Measurements from ENCODE around the gene AFP.

DNA sequence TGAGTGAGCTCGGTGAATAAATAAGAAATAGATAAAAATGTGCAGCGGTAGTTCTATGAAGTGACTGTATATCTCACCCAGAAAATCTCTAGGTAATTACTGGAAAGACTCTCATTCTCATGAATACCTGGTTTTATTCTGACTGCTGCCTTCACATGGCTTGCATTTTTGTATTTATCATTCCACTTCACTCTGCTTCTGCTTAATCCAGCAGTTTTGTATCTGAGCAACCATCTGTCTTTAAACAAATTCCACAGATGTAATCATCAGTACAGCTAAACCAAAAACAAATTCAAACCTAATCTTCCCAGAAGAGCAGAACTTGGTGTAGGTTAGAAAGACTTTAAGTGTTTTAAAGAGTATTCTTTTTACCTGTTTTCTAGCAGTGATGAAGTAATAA lies 43.1 kb upstream of the AFP start:
- TF ChIP-seq, protein P1, sequence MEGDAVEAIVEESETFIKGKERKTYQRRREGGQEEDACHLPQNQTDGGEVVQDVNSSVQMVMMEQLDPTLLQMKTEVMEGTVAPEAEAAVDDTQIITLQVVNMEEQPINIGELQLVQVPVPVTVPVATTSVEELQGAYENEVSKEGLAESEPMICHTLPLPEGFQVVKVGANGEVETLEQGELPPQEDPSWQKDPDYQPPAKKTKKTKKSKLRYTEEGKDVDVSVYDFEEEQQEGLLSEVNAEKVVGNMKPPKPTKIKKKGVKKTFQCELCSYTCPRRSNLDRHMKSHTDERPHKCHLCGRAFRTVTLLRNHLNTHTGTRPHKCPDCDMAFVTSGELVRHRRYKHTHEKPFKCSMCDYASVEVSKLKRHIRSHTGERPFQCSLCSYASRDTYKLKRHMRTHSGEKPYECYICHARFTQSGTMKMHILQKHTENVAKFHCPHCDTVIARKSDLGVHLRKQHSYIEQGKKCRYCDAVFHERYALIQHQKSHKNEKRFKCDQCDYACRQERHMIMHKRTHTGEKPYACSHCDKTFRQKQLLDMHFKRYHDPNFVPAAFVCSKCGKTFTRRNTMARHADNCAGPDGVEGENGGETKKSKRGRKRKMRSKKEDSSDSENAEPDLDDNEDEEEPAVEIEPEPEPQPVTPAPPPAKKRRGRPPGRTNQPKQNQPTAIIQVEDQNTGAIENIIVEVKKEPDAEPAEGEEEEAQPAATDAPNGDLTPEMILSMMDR (IDR thresholded peaks at IDR 0.05; ENCODE audit: insufficient read depth, low read length, poor library complexity, severe bottlenecking) = no peak
- TF ChIP-seq EZH2phosphoT487 (conservative IDR thresholded peaks at IDR 0.05; ENCODE audit: low read length) = no peak
